HG03558 (cell line): ENCODE measurements around the gene LPAR1.

Experiments used
- ATAC-seq: cut with Tn5 transposase; IDR thresholded peaks from one replicate; pipeline ENCODE4 v1.9.1; 2021; ENCODE audit warnings: moderate number of reproducible peaks; ENCODE audit not compliant: unreplicated experiment; ENCODE audit errors: extremely low read depth

LPAR1 gene

DNA sequence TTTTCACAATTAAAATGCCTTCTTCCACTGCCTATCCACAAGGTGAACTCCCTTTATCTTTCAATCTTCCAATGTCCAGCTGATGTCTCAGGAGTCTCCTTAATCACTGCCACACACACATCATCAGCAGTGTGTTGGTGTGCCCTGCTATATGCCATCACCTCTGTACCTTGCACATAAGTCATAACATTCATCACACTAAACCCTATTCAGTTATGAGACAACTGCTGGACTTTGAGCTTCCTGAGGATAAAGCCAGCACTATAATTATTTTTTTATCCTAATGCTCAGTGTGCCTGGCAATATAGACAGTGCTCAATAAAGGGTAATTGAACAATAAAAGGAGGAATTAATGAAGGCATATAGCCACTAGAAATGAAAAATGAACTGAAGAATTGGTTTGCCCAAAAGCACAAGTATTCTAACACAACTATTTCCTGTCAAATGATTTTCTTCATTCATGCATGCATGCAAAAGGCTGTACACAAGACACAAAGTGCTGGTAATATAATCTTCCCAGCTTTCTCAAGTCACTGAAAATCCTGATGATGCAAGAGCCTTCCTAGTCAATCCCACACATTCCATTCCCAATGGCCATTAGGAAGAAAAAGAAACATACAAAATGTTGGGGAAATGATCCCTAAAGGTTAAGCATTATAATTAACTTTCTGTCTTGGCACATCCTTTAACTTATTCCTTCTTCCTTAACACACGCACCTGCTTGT lies 32.4 kb downstream of the LPAR1 start:
- ATAC-seq, result no peak

- no peak for ATAC-seq
These were observed 33.3 kb downstream of the LPAR1 start for GRCh38 chr9:111004936-111005335.

GRCh38 chr9:111003182-111003581 lies 35.1 kb downstream of the LPAR1 start:
- no peak for ATAC-seq

- no peak for ATAC-seq
These were observed 36.7 kb downstream of the LPAR1 start for GRCh38 chr9:111001526-111001925.

- ATAC-seq, result no peak
These were observed 38.1 kb downstream of the LPAR1 start for GRCh38 chr9:111000202-111000601.

GRCh38 chr9:110999379-110999778 lies 38.9 kb downstream of the LPAR1 start:
- ATAC-seq, result no peak

DNA sequence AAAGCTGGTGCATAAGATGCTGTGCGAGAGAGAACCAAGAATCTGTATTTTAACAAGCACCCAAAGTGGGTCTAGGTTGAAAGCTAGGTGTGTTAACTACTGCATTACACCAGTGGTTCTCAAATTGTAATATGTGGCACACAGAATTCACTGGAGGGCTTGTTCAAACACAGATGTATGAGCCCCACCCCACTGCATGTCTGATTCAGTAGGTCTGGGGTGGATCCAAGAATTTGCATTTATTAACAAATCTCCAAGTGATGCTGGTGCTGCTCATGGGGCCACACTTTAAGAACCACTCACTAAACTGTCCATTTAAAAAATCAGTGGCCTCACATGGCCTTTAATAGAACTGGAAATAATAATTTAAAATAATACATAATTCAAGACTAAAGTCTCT lies 40.4 kb downstream of the LPAR1 start:
- no peak for ATAC-seq

DNA sequence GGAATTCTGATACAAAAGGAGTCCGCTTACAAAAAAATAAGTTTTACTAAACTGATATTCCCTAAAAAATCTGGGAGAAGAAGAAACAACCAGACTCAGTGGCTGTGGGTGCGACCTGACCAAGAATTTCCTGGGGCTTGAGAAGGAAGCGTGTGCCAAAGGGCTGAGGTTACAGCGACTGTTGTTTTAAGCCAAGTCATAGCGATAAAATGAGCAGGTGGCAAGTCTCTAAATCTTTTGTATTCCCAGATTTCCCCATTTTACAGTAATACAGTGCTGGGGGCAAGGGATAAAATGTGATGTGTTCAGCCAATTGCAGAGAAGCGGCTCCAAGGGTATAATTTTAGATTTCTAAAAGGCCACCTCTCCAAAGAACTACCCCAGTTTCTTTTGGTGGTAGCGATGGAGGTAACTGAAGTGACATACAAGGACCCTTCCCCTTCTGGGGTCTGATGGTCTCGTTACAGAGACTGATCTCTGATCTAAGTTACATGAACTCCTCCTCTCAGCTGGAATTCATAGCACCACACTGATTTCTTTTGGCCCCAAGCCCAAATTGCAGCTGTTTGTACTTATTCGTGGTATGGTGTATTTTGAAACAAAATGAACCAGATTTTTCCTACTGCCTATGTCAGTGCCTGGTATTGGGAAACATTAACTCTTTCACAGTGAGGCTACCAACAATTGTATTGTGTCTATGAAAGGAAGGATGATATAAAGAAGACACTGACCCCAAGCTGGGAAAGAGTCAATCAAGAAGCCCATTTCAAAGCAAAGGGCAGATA lies 41.6 kb downstream of the LPAR1 start:
- ATAC-seq, result no peak

GRCh38 chr9:110995420-110996340 lies 42.6 kb downstream of the LPAR1 start:
- no peak for ATAC-seq

- ATAC-seq, result no peak
These were observed 43.5 kb downstream of the LPAR1 start for GRCh38 chr9:110994771-110995241.

DNA sequence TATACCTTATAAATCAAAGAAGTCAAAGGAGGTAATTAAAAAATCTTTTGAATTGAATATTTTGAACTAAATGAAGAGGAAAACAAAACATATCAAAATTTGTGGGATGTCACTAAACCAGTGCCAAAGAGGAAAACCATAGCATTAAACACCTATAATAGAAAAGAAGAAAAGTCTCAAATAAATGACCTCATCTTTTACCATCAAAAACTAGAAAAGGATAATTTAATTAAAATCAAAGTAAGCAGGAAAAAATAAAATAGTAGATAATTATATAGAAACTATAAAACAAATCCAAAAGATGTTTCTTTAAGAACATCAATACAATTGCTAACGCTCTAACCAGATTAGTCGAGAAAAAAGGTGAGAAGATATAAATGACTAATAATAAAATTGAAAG lies 47.8 kb downstream of the LPAR1 start:
- ATAC-seq, result no peak

DNA sequence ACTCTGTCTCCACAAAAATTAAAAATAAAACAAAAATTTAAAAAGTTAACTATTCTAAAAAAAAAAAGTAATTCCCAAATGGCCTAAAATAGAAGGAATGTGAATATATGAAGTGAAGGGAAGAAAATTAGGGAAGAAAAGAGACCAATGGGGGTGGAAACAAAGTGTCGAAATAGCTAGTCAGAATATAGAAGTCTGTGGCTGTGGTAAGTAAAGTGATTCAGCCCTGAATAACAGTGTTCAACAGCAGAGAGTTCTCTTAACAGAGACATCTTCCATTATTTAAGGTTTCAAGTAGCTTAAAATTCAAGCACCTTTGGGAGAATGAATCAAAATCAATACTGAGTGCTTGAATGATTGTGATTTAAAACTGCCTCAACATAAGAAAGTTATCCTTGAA lies 51.7 kb downstream of the LPAR1 start:
- ATAC-seq, result no peak

GRCh38 chr9:110984890-110985437 lies 53.3 kb downstream of the LPAR1 start:
- ATAC-seq, result no peak

GRCh38 chr9:110980261-110980660 lies 58.0 kb downstream of the LPAR1 start:
- ATAC-seq, result no peak

DNA sequence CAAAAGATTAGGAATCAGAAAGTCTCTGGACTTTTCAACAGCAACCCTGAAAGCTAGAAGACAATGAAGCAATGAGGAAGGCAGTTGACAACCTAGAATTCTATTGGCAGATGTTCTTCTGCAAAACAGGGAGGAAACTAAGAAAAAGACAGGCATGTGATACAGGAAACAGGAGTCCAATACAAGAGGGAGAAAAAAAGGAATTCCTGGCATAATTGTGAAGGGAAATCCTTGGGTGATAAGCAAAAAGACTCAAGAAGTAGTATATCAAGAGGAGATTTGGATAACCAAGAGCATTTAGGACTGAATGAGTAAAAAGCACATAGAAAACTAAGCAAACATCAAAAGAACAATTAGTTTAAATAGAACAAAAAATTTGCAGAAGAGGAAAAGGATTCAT lies 58.6 kb downstream of the LPAR1 start:
- ATAC-seq, result no peak

DNA sequence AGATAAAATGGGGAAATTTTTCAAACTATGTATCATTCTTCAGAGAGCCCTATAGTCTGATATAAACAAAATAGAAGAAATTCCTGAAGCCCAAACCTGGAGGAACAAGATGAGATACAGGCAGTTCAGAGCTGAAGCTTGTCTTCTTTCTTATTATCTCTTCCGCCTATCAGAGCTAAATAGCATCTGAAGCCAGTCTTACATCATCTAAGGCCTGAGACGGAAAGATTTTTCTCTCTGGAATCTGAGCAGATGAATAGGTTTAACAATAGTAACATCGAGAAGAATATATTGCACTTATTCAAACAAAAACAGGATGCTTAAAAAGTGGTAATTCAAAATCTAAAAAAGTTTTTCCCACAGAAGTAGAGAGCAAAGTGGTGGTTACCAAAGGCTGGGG lies 59.8 kb downstream of the LPAR1 start:
- no peak for ATAC-seq

- no peak for ATAC-seq
These were observed 61.0 kb downstream of the LPAR1 start for GRCh38 chr9:110977259-110977709.

DNA sequence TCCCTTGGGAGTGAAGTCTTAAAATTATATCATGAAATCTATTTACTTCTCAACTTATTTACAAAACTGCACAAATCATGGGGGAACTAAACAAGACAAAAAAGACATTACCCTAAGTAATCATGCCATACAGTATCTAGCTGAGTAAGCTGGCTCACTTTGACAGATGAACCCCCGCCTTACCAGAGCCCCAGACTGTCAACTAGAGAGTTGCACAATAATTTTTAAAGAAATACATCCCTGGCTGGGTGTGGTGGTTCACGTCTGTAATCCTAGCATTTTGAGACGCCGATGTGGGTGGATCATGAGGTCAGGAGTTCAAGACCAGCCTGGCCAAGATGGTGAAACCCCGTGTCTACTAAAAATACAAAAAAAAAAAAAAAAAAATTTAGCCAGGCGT lies 62.3 kb downstream of the LPAR1 start:
- no peak for ATAC-seq

DNA sequence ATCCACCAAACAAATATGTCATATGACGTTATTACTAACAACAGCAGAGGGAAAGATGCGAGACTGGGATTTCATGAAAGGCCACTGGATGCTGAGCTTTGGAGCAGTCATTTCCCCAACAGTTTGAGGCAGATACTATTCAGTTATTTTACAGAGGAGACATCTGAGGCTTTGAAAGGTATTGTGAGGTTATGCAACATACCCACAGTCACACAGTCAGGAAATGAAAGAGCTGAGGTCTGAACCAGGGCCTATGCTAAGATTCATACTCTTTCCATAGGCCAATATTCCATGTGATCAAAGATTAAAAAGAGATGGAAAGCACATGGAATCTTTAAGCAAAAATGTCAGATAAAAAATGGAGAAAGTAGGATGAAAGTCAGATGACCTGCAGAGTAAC lies 63.0 kb downstream of the LPAR1 start:
- no peak for ATAC-seq

GRCh38 chr9:110971705-110972104 lies 66.6 kb downstream of the LPAR1 start:
- no peak for ATAC-seq
